GM18870 (cell line): ENCODE measurements around the gene POLR3GL.
"Not testable (repeated sequence)": the region's sequence is repeated elsewhere in the genome, so short reads cannot be mapped to it uniquely, and the experiment has no call there.

Experiments used
- ATAC-seq: cut with Tn5 transposase; IDR thresholded peaks from one replicate; pipeline ENCODE4 v1.9.1; 2021; ENCODE audit warnings: moderate library complexity; ENCODE audit not compliant: unreplicated experiment

POLR3GL gene

GRCh38 chr1:146019231-146020057 is 55.0 kb downstream of the POLR3GL start:
- no peak for ATAC-seq

- no peak for ATAC-seq
Observed at GRCh38 chr1:146020058-146021049, 55.9 kb downstream of the POLR3GL start.

DNA sequence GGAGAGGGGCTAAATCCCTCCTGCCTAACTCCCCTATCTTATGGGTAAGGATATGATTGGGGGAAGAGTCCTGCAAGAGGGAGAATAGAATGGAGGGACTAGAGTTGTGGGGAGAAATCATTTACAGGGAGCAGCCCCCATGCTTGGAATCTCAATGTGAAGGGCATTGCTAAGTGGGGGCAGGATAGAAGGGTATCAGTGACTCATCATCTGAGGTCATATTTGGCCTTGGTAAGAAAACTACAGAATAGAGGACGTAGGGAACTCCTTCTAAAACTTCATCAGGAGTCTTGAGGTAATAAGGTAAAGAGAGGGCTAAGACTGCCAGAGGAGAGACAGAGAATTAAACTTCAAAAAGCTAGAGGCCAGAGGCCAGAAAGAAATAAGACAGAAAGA is 56.6 kb downstream of the POLR3GL start:
- ATAC-seq, result no peak

GRCh38 chr1:146021622-146022402 is 57.3 kb downstream of the POLR3GL start, which contains the start of gene HJV:
TSS of gene HJV (minus strand) at chr1:146021735. CDS start at chr1:146020231, 1,504 bp downstream.
- no peak for ATAC-seq

- ATAC-seq, result no peak
Observed at GRCh38 chr1:146022403-146023127, 58.1 kb downstream of the POLR3GL start.

GRCh38 chr1:146025787-146026495 is 61.5 kb downstream of the POLR3GL start:
- ATAC-seq, result not testable (repeated sequence)

DNA sequence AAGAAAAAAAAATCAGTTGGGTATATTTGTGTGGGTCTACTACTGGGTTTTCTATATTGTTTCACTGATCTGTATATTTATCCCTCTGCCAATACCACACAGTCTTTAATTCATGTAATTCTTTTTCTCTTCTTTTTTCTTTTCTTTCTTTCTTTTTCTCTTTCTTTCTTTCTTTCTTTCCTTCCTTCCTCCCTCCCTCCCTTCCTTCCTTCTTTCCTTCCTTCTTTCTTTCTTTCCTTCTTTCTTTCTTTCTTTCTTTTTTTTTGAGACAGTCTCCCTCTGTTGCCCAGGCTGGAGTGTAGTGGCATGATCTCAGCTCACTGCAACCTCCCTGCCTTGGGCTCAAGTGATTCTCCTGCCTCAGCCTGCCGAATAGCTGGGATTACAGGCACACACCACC is 62.2 kb downstream of the POLR3GL start:
- ATAC-seq, result not testable (repeated sequence)
